GM19455 (cell line): ENCODE results near the gene SLC25A12.
"Not testable (repeated sequence)": the region's sequence is repeated elsewhere in the genome, so short reads cannot be mapped to it uniquely, and the experiment has no call there.

Source experiments
- ATAC-seq: cut with Tn5 transposase; IDR thresholded peaks from one replicate; pipeline ENCODE4 v1.9.1; 2021; ENCODE audit not compliant: unreplicated experiment

Gene SLC25A12

DNA sequence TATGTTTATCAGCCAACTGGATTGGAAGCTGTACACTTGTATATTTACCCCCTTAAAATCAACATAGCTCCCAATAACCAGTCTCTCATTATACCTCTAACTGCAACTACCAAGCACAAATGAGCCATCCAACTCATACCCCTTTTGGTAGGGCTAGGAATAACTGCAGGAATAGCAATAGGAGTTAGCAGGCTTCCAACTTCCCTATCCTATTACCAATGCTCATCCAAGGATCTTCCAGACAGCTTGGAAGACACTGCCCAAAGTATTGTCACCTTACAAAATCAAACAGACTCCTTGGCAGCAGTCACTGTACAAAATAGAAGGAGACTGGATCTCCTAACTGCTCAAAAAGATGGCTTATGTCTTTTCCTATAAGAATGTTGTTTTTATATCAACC is 61.6 kb downstream of the SLC25A12 start:
- no peak for ATAC-seq

- ATAC-seq = no peak
Measured at GRCh38 chr2:171830039-171830438, 64.0 kb downstream of the SLC25A12 start.

- ATAC-seq = no peak
Measured at GRCh38 chr2:171824086-171824485, 70.0 kb downstream of the SLC25A12 start.

- no peak for ATAC-seq
Measured at GRCh38 chr2:171822525-171823322, 71.3 kb downstream of the SLC25A12 start.

DNA sequence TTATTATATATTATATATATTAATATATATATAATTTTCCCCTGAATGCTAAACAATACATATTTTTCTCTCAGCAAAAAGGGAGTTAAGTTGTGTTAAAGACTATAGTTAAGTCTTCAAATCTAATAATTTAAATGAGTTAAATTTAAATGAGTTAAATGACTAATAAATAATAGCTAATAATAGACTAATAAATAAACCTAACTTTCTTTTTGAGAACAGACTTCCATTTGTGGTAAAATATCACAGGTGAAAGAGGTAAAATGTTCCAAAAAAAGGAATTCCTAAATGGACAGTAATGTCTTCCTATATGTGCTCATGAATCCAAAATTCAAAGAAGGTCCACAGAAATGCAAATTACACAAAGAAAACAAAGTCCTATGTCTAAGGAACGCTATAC is 74.6 kb downstream of the SLC25A12 start:
- ATAC-seq = no peak

- no peak for ATAC-seq
Measured at GRCh38 chr2:171814883-171815282, 79.2 kb downstream of the SLC25A12 start.

- ATAC-seq = no peak
Measured at GRCh38 chr2:171814174-171814573, 79.9 kb downstream of the SLC25A12 start.

GRCh38 chr2:171813729-171814128 is 80.3 kb downstream of the SLC25A12 start:
- no peak for ATAC-seq

DNA sequence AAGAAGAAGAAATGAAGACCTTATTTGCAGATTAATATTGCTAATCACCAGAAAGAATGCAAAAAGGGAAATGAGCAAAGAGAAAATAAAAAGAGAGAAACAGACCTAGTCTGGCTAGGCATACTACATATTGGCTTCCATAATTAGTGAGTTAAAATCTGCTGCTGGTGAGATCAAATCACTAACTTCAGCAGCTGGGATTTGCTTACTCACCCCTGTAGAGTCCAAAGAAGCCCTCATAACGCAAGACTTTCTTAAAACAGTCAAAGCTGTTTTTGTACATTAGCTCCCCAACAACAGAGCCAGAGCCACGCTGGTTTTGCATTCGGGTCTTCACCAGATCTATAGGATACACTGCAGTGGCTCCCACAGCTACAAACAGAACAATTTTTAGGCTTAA is 80.9 kb downstream of the SLC25A12 start:
- no peak for ATAC-seq

DNA sequence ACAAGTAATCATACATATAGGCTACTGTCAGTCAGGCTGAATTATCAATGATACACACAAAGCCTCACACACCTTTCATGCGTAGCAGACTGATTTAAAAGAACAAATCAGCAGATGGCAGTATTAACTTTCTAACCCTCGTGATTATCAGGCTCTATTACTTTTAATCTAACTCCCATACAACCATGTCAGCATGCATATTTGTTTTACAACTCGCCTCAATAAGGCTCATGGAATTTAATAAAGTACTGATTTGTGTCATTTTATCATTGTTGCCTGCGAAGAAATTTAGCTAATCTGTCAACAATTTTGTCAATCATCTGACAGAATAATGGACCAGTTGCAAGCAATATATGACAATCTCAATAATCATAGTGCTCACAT is 82.8 kb downstream of the SLC25A12 start:
- no peak for ATAC-seq

DNA sequence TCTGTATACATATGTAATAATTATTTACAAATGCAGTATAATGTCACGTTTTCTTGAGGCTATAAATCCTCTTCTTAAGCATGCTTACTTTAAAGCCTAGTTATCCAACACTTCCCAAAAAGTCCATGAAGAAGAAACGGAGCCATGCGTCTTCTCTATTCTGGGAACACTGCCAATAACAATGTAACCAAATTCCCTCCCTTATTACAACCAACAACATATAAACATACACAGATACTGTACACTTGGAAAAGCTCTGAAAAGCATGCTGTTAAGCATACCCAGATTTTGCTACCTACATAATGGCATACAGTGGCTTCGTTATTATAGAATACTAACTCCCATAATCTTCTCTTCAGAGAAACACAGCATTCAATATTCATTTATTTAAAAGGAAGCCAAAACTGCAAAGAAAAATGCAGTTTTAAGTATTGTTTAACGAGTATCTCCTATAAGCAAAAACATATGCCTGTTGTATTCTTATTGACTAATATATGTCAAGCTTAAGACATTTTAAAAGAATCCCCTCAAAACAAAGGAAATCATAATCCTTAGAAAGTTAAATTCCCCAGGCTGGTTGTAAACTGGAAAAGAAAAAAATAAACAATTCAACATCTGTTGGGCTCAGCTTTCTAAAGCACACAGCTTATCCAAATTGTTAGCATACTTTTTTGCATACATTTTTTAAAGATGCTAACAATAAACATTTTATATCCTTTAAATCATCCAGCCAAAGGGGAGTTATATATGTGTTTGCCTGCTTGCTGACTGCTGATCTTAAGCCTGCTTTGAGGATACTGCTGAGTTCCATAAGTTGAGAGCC is 83.4 kb downstream of the SLC25A12 start:
- ATAC-seq = no peak

- ATAC-seq = not testable (repeated sequence)
Measured at GRCh38 chr2:171808885-171809284, 85.2 kb downstream of the SLC25A12 start.

DNA sequence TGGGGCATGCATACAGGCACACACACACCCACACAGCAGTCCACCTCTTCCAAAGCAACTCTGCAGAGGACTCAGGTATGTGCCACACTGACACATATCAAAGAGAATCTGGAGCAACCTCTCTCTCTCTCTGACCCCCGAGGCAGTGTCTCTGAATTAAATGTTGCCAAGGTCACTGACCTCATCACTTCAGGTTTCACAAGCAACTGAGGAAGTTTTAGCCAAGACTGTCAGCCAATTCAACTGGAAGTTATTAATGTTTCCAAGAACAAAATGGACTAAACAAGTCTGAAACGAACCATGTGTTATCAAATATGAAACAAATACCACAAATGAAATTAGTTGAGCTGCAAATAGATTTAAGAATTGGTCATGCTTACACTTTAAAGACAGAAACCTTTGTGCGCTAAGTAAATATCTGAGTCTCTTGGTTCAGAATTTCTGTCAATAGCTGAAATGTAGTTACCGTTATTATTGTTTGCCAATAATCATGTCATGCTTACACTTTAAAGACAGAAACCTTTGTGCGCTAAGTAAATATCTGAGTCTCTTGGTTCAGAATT is 86.1 kb downstream of the SLC25A12 start:
- no peak for ATAC-seq

- no peak for ATAC-seq
Measured at GRCh38 chr2:171807119-171807518, 86.9 kb downstream of the SLC25A12 start.

GRCh38 chr2:171804456-171804855 is 89.6 kb downstream of the SLC25A12 start:
- no peak for ATAC-seq

DNA sequence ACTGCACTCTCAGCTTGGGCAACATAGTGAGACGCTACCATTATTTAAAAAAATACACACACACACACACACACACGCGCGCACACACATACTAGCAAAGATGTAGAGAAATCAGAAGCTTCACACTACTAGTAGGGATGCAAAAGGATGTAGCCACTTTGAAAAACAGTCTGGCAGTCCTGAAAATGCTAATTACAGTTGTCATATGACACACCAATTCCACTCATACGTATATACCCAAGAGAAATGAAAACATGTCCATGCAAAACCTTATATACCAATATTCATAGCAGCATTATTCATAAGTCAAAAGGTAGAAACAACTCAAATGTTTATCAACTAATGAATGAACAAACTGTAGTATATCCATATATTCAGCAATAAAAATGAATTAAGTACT is 90.3 kb downstream of the SLC25A12 start:
- ATAC-seq = no peak

- no peak for ATAC-seq
Measured at GRCh38 chr2:171800639-171801038, 93.4 kb downstream of the SLC25A12 start.

DNA sequence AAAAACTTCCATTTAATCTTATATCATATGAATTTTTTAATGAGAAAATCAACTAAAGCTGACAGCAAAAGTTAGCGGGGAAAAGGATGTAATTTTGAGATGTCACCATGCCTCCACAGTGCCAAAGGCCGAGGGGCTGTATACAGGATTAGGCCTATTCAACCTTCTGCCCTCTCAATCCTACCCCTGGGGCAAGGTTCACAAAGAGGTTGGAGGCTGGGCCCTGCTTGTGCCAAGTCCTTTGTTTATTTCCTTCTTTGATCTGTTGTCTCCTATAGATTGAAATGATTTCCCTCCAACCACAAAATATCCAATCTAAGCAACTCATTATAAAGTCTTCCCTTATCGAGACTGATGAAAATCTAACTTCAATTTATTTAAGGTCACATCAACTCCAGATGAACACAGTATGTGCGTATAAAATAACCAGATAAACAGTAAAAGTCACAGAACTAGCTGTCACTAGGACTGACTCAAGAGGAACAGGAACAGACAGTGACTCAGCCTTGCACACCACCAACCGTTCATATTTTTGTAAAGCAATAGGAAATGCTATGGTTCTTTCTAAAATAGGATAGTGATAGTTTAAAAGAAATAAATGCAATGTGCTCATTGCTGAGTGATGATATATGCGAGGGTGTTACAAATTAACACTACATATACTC is 95.8 kb downstream of the SLC25A12 start:
- ATAC-seq = no peak

- ATAC-seq = no peak
Measured at GRCh38 chr2:171794918-171795317, 99.1 kb downstream of the SLC25A12 start.

- ATAC-seq = no peak
Measured at GRCh38 chr2:171793691-171794678, 100.1 kb downstream of the SLC25A12 start.
